ENCODE measurements around the gene KIF17.
A peak's percentile ranks its signal among the peaks of the same experiment; 100 is the strongest.

Gene KIF17

DNA sequence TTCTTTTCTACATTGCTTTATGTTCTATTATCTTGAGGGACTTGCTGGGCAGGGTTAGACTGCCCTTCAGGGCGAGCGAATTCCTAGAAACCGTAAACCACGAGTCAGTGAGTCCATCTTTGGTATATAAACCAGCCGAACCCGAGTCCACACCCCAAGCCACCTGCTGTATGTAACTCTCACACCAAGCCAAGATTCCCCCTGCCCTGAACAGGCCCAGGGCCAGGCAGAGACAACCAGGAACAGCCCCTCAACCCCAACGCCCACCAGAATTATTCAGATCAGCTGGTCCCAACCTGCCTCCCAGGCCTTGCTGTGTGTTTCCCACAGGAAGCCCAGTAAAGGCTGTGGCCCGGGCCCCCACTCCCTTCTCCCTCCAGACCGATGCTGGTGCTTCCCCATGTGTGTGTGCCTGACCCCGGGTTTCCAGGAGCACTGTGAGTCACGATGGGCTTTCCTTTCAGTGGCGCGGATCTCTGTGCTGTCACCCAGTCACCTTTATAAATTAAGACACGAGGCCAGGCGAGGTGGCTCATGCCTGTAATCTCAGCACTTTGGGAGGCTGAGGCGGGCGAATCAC, 17.1 kb downstream of the KIF17 start:
- no peak overlapping the region for H2AFZ ChIP-seq (ENCODE audit: low read depth, low read length)
- peaks cover 19% of the 10 kb centered on the region for H3K4me1 ChIP-seq (ENCODE audit: insufficient read depth, low read length)
- H3K9me3 ChIP-seq (ENCODE audit: low read length), result no peaks in the 10 kb centered on the region
- H3K4me3 ChIP-seq (ENCODE audit: low read length), result no peak overlapping the region
- H3K27me3 ChIP-seq (ENCODE audit: insufficient read depth, low read length), result no peaks in the 10 kb centered on the region
- no peaks in the 10 kb centered on the region for H3K36me3 ChIP-seq (ENCODE audit: insufficient read depth, low read length)

DNA sequence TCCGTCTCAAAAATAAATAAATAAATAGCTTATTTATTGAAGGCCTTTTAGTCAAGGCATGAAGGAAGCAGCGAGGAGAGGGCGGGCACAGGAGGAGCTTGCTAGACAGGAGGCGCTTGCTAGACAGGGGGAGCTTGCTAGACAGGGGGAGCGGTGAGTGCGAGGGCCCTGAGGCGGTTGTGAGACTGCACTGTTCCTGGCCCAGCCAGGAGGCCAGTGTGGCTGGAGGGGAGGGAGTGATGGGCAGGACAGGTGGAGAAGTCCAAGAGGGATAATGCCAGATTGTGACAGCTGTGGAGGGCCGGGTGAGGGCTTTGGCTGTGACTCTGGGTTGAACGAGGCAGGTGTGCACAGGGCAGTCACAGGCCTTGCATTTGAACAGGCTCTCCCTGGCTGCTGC, 18.2 kb downstream of the KIF17 start:
- Histone ChIP-seq H3K9me3 (ENCODE audit: low read length) (no peaks in the 10 kb centered on the region), H3K4me1 (ENCODE audit: insufficient read depth, low read length) (peaks cover 12% of the 10 kb centered on the region), H2AFZ (ENCODE audit: low read depth, low read length) (no peak overlapping the region), H3K4me3 (ENCODE audit: low read length) (no peak overlapping the region), H3K36me3 (ENCODE audit: insufficient read depth, low read length) (no peaks in the 10 kb centered on the region), H3K27me3 (ENCODE audit: insufficient read depth, low read length) (no peaks in the 10 kb centered on the region)

- no peaks in the 10 kb centered on the region for H3K36me3 ChIP-seq (ENCODE audit: insufficient read depth, low read length)
- no peak overlapping the region for H2AFZ ChIP-seq (ENCODE audit: low read depth, low read length)
- no peak overlapping the region for H3K4me3 ChIP-seq (ENCODE audit: low read length)
- peaks cover 14% of the 10 kb centered on the region for H3K4me1 ChIP-seq (ENCODE audit: insufficient read depth, low read length)
- H3K27me3 ChIP-seq (ENCODE audit: insufficient read depth, low read length), result no peaks in the 10 kb centered on the region
- H3K9me3 ChIP-seq (ENCODE audit: low read length), result no peaks in the 10 kb centered on the region
Observed at GRCh38 chr1:20698195-20698910, 19.5 kb downstream of the KIF17 start.

GRCh38 chr1:20697563-20697962, 20.2 kb downstream of the KIF17 start:
- no peaks in the 10 kb centered on the region for H3K36me3 ChIP-seq (ENCODE audit: insufficient read depth, low read length)
- no peak overlapping the region for H2AFZ ChIP-seq (ENCODE audit: low read depth, low read length)
- H3K4me3 ChIP-seq (ENCODE audit: low read length), result peak overlapping the region; percentile 53
- H3K9me3 ChIP-seq (ENCODE audit: low read length), result no peaks in the 10 kb centered on the region
- peaks cover 14% of the 10 kb centered on the region for H3K4me1 ChIP-seq (ENCODE audit: insufficient read depth, low read length)
- H3K27me3 ChIP-seq (ENCODE audit: insufficient read depth, low read length), result no peaks in the 10 kb centered on the region

GRCh38 chr1:20696397-20697333, 21.1 kb downstream of the KIF17 start:
- Histone ChIP-seq H3K9me3 (ENCODE audit: low read length) (no peaks in the 10 kb centered on the region), H3K4me3 (ENCODE audit: low read length) (peak overlapping the region; percentile 53), H3K27me3 (ENCODE audit: insufficient read depth, low read length) (no peaks in the 10 kb centered on the region), H3K4me1 (ENCODE audit: insufficient read depth, low read length) (peaks cover 14% of the 10 kb centered on the region), H3K36me3 (ENCODE audit: insufficient read depth, low read length) (no peaks in the 10 kb centered on the region), H2AFZ (ENCODE audit: low read depth, low read length) (peak overlapping the region; percentile 86)

DNA sequence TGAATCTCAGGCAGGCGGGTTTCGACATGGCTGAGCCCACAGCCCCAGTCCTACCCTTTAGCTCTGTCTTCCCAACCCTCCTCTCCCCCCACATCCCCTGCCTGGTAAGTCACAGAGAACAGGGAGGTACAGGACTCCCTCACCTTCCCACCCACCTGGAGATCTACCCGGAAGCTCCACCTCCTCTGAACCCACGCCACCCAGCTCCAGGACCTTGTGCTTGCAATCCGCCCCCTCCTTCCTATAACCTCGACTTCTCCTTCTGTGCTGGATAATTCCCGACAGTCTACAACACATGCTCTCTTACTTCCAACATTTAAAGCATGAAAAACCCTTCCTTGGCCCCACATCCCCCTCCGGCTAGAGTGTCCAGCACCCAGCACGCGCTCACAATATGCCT, 22.3 kb downstream of the KIF17 start:
- peak overlapping the region; percentile 86 for H2AFZ ChIP-seq (ENCODE audit: low read depth, low read length)
- no peaks in the 10 kb centered on the region for H3K36me3 ChIP-seq (ENCODE audit: insufficient read depth, low read length)
- H3K4me1 ChIP-seq (ENCODE audit: insufficient read depth, low read length), result peaks cover 14% of the 10 kb centered on the region
- H3K4me3 ChIP-seq (ENCODE audit: low read length), result no peak overlapping the region
- H3K9me3 ChIP-seq (ENCODE audit: low read length), result no peaks in the 10 kb centered on the region
- no peaks in the 10 kb centered on the region for H3K27me3 ChIP-seq (ENCODE audit: insufficient read depth, low read length)

GRCh38 chr1:20693623-20694022, 24.2 kb downstream of the KIF17 start:
- H2AFZ ChIP-seq (ENCODE audit: low read depth, low read length), result no peak overlapping the region
- H3K36me3 ChIP-seq (ENCODE audit: insufficient read depth, low read length), result no peaks in the 10 kb centered on the region
- H3K27me3 ChIP-seq (ENCODE audit: insufficient read depth, low read length), result no peaks in the 10 kb centered on the region
- peaks cover 14% of the 10 kb centered on the region for H3K4me1 ChIP-seq (ENCODE audit: insufficient read depth, low read length)
- no peaks in the 10 kb centered on the region for H3K9me3 ChIP-seq (ENCODE audit: low read length)
- no peak overlapping the region for H3K4me3 ChIP-seq (ENCODE audit: low read length)

- H3K4me3 ChIP-seq (ENCODE audit: low read length), result no peak overlapping the region
- H3K27me3 ChIP-seq (ENCODE audit: insufficient read depth, low read length), result no peaks in the 10 kb centered on the region
- H2AFZ ChIP-seq (ENCODE audit: low read depth, low read length), result no peak overlapping the region
- H3K9me3 ChIP-seq (ENCODE audit: low read length), result no peaks in the 10 kb centered on the region
- peaks cover 6% of the 10 kb centered on the region for H3K4me1 ChIP-seq (ENCODE audit: insufficient read depth, low read length)
- H3K36me3 ChIP-seq (ENCODE audit: insufficient read depth, low read length), result no peaks in the 10 kb centered on the region
Observed at GRCh38 chr1:20691872-20692271, 25.9 kb downstream of the KIF17 start.

GRCh38 chr1:20689645-20690056, 28.2 kb downstream of the KIF17 start:
- Histone ChIP-seq H3K4me3 (ENCODE audit: low read length) (no peak overlapping the region), H3K4me1 (ENCODE audit: insufficient read depth, low read length) (peaks cover 3% of the 10 kb centered on the region), H3K9me3 (ENCODE audit: low read length) (no peaks in the 10 kb centered on the region), H3K36me3 (ENCODE audit: insufficient read depth, low read length) (no peaks in the 10 kb centered on the region), H3K27me3 (ENCODE audit: insufficient read depth, low read length) (no peaks in the 10 kb centered on the region), H2AFZ (ENCODE audit: low read depth, low read length) (no peak overlapping the region)

DNA sequence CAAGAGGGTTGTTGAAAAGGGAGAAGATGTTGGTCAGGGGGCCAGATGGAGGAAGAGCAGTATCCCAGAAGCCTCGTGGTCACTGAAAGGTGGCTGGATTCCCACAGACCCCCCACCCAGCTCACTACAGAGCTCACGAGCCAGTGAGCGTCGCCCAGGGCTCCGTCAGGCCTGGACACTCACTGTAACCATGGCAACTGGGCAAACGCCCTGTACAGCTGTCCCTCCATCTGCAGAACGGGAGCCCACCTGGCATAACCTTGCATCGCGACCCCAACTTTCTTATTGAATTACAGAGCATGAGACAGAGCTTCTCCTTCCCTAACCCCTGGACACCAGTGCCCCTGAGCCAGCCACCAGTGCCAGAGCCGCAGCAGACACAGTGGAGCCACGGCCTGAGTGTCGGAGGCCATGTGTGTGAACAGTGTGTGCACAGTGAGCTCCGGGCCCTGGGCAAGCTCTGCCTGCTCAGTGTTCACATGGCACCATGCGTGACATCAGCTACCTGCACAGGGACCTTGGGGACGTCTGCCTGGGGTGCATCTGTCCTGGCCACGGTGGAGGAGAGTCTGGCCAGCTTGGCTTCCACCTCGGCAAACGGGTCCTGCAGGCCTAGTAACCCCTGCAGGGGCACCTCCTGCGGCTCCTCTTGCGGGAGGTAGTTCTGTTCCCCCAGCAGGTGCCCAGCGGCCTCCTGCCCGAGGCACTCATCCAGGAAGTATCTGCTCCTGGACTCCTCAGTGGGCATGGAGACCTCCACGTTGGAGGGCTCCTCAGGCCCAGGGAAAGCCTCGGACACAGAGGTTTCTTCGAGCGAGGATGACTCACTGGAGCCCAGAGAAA, 30.7 kb downstream of the KIF17 start:
- Histone ChIP-seq H3K36me3 (ENCODE audit: insufficient read depth, low read length) (no peaks in the 10 kb centered on the region), H3K27me3 (ENCODE audit: insufficient read depth, low read length) (no peaks in the 10 kb centered on the region), H3K4me1 (ENCODE audit: insufficient read depth, low read length) (no peaks in the 10 kb centered on the region), H3K9me3 (ENCODE audit: low read length) (no peaks in the 10 kb centered on the region), H2AFZ (ENCODE audit: low read depth, low read length) (no peak overlapping the region), H3K4me3 (ENCODE audit: low read length) (no peak overlapping the region)

- Histone ChIP-seq H3K4me3 (ENCODE audit: low read length) (no peak overlapping the region), H3K27me3 (ENCODE audit: insufficient read depth, low read length) (no peaks in the 10 kb centered on the region), H2AFZ (ENCODE audit: low read depth, low read length) (no peak overlapping the region), H3K36me3 (ENCODE audit: insufficient read depth, low read length) (no peaks in the 10 kb centered on the region), H3K4me1 (ENCODE audit: insufficient read depth, low read length) (no peaks in the 10 kb centered on the region), H3K9me3 (ENCODE audit: low read length) (no peaks in the 10 kb centered on the region)
Observed at GRCh38 chr1:20685741-20686140, 32.1 kb downstream of the KIF17 start.

DNA sequence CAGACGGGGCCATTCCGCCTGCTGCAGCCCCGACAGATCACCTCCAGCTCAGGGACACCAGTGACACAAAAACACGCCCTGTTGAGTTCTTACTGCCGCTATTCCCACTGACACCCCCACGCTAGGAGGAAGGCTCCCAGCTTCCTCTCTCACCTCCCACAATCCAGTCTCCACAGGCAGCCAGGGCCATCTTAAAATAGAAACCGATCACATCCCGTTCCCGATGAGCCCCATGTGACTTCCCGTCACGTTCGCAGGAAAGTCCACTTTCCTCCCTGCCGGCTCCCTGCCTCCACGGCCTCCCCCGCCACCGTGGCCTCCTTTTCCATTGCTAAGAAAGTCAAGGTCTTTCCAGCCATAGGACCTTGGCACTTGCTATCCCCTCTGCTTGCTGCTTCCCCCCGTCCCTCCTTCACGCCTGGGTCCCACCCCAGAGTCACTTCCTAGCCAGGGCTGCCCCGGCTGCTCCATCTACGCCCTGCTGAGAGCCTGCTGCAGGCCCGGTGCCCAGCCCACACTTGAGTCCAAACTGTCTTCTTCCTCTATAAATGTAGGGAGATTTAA, 32.6 kb downstream of the KIF17 start:
- H3K36me3 ChIP-seq (ENCODE audit: insufficient read depth, low read length), result no peaks in the 10 kb centered on the region

More for the DNA sequence above, 32.6 kb downstream of the KIF17 start:
- Histone ChIP-seq H3K9me3 (ENCODE audit: low read length) (no peaks in the 10 kb centered on the region), H2AFZ (ENCODE audit: low read depth, low read length) (no peak overlapping the region), H3K4me3 (ENCODE audit: low read length) (no peak overlapping the region), H3K4me1 (ENCODE audit: insufficient read depth, low read length) (no peaks in the 10 kb centered on the region), H3K27me3 (ENCODE audit: insufficient read depth, low read length) (no peaks in the 10 kb centered on the region)

Data from neuron (in vitro differentiated cells).